Activated CD4-positive, alpha-beta T cell treated with anti-CD3 and anti-CD28 coated beads, Interleukin-2, Interleukin-6, amounts not matched to agents 100 ng/mL and 50 ng/mL, durations not matched to agents 16 hours and 8 hours (primary cell): ENCODE data around the gene DGKE.

Experiments used
- DNase-seq: peaks from one replicate; pipeline ENCODE4 v3.0.0-alpha.2; 2020

DGKE gene

GRCh38 chr17:56833809-56834379, at the start of gene DGKE, which contains the start of gene C17orf67:
TSS of gene DGKE (plus strand) at chr17:56834151. CDS start at chr17:56834796, 645 bp downstream.
TSS of gene C17orf67 (minus strand) at chr17:56833920. CDS start at chr17:56815810, 18,110 bp downstream.
- peak; percentile 99 for DNase-seq

GRCh38 chr17:56785405-56785804, 48.5 kb upstream of the DGKE start:
- no peak for DNase-seq

GRCh38 chr17:56785997-56786680, 47.8 kb upstream of the DGKE start:
- DNase-seq = no peak

GRCh38 chr17:56786989-56787482, 46.9 kb upstream of the DGKE start:
- peak; percentile 89 for DNase-seq

- no peak for DNase-seq
Observed at GRCh38 chr17:56792267-56792666, 41.7 kb upstream of the DGKE start.

GRCh38 chr17:56793531-56793930, 40.4 kb upstream of the DGKE start:
- no peak for DNase-seq

GRCh38 chr17:56793957-56794356, 40.0 kb upstream of the DGKE start:
- no peak for DNase-seq

- no peak for DNase-seq
Observed at GRCh38 chr17:56795221-56795865, 38.6 kb upstream of the DGKE start.

- DNase-seq = no peak
Observed at GRCh38 chr17:56796536-56796935, 37.4 kb upstream of the DGKE start.

- DNase-seq = no peak
Observed at GRCh38 chr17:56798916-56799315, 35.0 kb upstream of the DGKE start.

- DNase-seq = no peak
Observed at GRCh38 chr17:56801459-56802178, 32.3 kb upstream of the DGKE start.

- DNase-seq = no peak
Observed at GRCh38 chr17:56803071-56803470, 30.9 kb upstream of the DGKE start.

GRCh38 chr17:56804454-56804853, 29.5 kb upstream of the DGKE start:
- no peak for DNase-seq

- DNase-seq = no peak
Observed at GRCh38 chr17:56806949-56807348, 27.0 kb upstream of the DGKE start.

- no peak for DNase-seq
Observed at GRCh38 chr17:56807723-56808122, 26.2 kb upstream of the DGKE start.

GRCh38 chr17:56808503-56808902, 25.4 kb upstream of the DGKE start:
- no peak for DNase-seq

GRCh38 chr17:56809106-56809819, 24.7 kb upstream of the DGKE start:
- DNase-seq = no peak

- DNase-seq = no peak
Observed at GRCh38 chr17:56809820-56810179, 24.2 kb upstream of the DGKE start.

GRCh38 chr17:56810343-56810742, 23.6 kb upstream of the DGKE start:
- DNase-seq = no peak

GRCh38 chr17:56810891-56811775, 22.8 kb upstream of the DGKE start:
- no peak for DNase-seq

GRCh38 chr17:56812901-56813388, 21.0 kb upstream of the DGKE start:
- no peak for DNase-seq

- no peak for DNase-seq
Observed at GRCh38 chr17:56815711-56816110, 18.2 kb upstream of the DGKE start.
